Heart right ventricle (tissue), 16 donors: ENCODE measurements around the gene FOXP2. TPM values are rescaled to one million over a fixed set of nuclear protein-coding genes. Genes with fewer than 3 reads are reported as not detected.
A peak's percentile ranks its signal among the peaks of the same experiment; 100 is the strongest.
"Not testable (repeated sequence)": the region's sequence is repeated elsewhere in the genome, so short reads cannot be mapped to it uniquely, and the experiment has no call there.

Experiments
- ATAC-seq, 8 donors: fragments of 200-7000 bp; cut with Tn5 transposase; one replicate each; pipeline ENCODE4 v1.9.1; 2020; ENCODE audit warnings: mild to moderate bottlenecking in 8 of 8, moderate library complexity in 8 of 8, moderate number of reproducible peaks in 1 of 8
- DNase-seq, 2 donors: peaks; one replicate each; pipeline ENCODE4 v3.0.0-alpha.2; 2020
- H3K27ac ChIP-seq, 10 donors: fragments of 200-600 bp; sonication (generic) in 2 of 10; one replicate each; pipeline versions ENCODE4 v1.5.0 to v1.8.0; 2020 to 2022; ENCODE audit warnings: mild to moderate bottlenecking in 3 of 10
- H3K27me3 ChIP-seq, 7 donors: fragments of 200-600 bp; one replicate each; pipeline ENCODE4 v1.8.0; 2021 to 2022; ENCODE audit warnings: mild to moderate bottlenecking in 2 of 7
- H3K36me3 ChIP-seq, 9 donors: fragments of 200-600 bp; sonication (generic) in 1 of 9; one replicate each; pipeline versions ENCODE4 v1.5.0 to v1.8.0; 2020 to 2022; ENCODE audit warnings: mild to moderate bottlenecking in 2 of 9
- H3K4me1 ChIP-seq, 9 donors: fragments of 200-600 bp; sonication (generic) in 1 of 9; one replicate each; pipeline versions ENCODE4 v1.5.0 to v1.8.0; 2020 to 2022; ENCODE audit warnings: mild to moderate bottlenecking in 4 of 9
- H3K4me3 ChIP-seq, 10 donors: fragments of 200-600 bp; sonication (generic) in 2 of 10; one replicate each; pipeline versions ENCODE4 v1.5.0 to v1.8.0; 2020 to 2022; ENCODE audit warnings: mild to moderate bottlenecking in 7 of 10, moderate library complexity in 2 of 10
- H3K9me3 ChIP-seq, 11 donors: fragments of 200-600 bp in 10 of 11; sonication (generic) in 2 of 11; one replicate each; pipeline versions ENCODE4 v1.5.0 to v1.8.0; 2013 to 2022; ENCODE audit warnings: mild to moderate bottlenecking in 2 of 11, control low read depth in 1 of 11, moderate library complexity in 1 of 11
- CTCF ChIP-seq, 9 donors: fragments of 200-600 bp; sonication (generic) in 2 of 9; IDR thresholded peaks; one replicate each; pipeline versions ENCODE4 v1.5.0 to v1.8.0; 2021 to 2022; ENCODE audit warnings: antibody characterized with exemption in 9 of 9, mild to moderate bottlenecking in 5 of 9, moderate library complexity in 1 of 9
- WGBS, 2 donors: extraction: QIAGEN DNeasy Blood & Tissue Kit; methylation state at CpG; one replicate each; pipeline ENCODE4 v1.1.7; 2013; ENCODE audit warnings: inconsistent platforms in 1 of 2; 5-methylcytosine and 5-hydroxymethylcytosine counted together
- intact Hi-C, 10 donors: fragments of 100-400 bp; cut with DNase I; formaldehyde crosslinking; loops; one replicate each; pipeline versions ENCODE4 v1.11.1 to v1.14.2; 2022
- polyA plus RNA-seq, 2 donors: library from polyadenylated mRNA; stranded (reverse); fragments of 200-250 nt; gene quantifications; one replicate each; pipeline ENCODE4 v1.2.3, GENCODE V29; 2013
- total RNA-seq, 10 donors: library from RNA; stranded (reverse); fragmentation: NEBNext Ultra II Directional in 3 of 10; extraction: Animal tissue kit (Norgen Biotek cat#: 25700) in 3 of 10; gene quantifications; one replicate each; pipeline versions ENCODE4 v1.2.1 to v1.2.4, GENCODE V29; 2021 to 2023
- donor health status: Arrhythmogenic right ventricular cardiomyopathy.
- donor health status: ischemic (EF 13 %, LVEDD 7.1; RV severe dilation, severe dysfunction).
- donor health status: healthy with polysubstance abuse.
- donor health status: DM: no; HTN: yes; CAD: no.
- donor health status: DM: no; HTN: no; CAD: no.
- donor health status: ischemic (EF 25% LVEDD 6.9; RV normal size, moderate dysfunction).
- donor health status: ischemic (EF 25% LVEDD 5.7; RV mildly dilated, moderate dysfunction).
- donor health status: healthy.
- donor health status: DM: yes; HTN: yes; CAD: no.
- donor health status: Ischemic cardiomyopathy.
- donor health status: ischemic (EF 35%, LVEDD 5.7; RV mildly dilated, moderate dysfunction).
- donor health status: nonischemic (EF 11% LVEDD 7.7; RV severe dilation, severe dysfunction).
- donor health status: DM: yes; HTN: yes; CAD: no.
- donor health status: PGD.
- donor health status: ischemic (EF 29% LVEDD 5.4; RV normal size, mild dysfunction).
- donor health status: nonischemic (EF 23%, LVEDD 6.1; RV moderate dilation, normal function).

Gene FOXP2
- total and polyA plus RNA-seq, 12 donors: 0.16 to 4.7 (median 1.9) TPM

DNA sequence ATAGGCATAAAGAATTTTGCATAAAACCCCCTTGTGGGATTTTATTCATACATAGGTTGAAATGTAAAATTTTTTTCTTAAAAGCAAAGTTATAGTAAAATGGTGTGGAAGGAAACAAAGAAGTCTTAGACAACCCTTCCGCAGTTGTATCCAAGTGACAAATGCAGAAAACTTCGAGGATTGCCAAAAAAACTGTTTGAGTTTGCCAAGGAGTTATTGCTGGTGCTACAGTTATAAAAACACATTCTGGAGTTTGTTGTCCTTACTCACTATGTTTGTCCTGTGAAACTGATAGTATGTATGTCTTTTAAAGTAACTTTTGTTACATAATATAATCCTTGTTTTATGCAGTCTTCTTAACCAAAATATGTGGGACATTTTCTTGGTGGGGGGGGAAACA, 120.3 kb downstream of the FOXP2 start:
- Histone ChIP-seq H3K9me3 (no peaks in the 10 kb centered on the region), H3K27ac (no peak overlapping the region), H3K4me3 (no peak overlapping the region), H3K4me1 (no peaks in the 10 kb centered on the region), H3K27me3 (no peaks in the 10 kb centered on the region), H3K36me3 (no peaks in the 10 kb centered on the region)
- 49 to 57% methylated on average over 2 of the region's 2 CpGs for WGBS, 2 donors
- DNase-seq: no peak
- intact Hi-C loops: loop anchor here in 1 of 10 donors (10.0 kb wide), 1 partner anchor 450 kb away; no protein-coding TSS in a partner anchor
- no peak for ATAC-seq
- TF ChIP-seq CTCF (IDR thresholded peaks at IDR 0.05): no peak

DNA sequence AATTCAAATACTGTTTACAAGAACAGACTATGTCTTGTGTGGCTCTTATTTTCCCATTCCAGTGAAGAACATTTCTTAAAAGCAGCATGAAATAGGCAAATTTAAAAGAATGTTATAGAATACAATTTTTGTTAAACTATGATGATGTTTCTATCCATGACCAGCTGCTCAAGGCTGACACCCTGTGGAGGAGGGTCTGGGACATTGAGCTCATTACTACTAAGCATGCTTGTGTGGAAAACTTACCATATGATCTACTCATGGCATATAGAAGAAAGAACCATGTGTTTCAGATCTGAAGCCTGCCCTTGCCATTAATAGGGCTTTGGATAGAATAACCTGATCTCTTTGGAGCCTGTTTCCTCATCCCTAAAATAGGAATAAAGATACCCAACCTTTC, 125.0 kb downstream of the FOXP2 start:
- Histone ChIP-seq H3K9me3 (no peaks in the 10 kb centered on the region), H3K27me3 (no peaks in the 10 kb centered on the region), H3K36me3 (no peaks in the 10 kb centered on the region), H3K27ac (no peak overlapping the region), H3K4me3 (no peak overlapping the region), H3K4me1 (no peaks in the 10 kb centered on the region)
- ATAC-seq (no peak), DNase-seq (peak in 1 of 2 donors; percentile 4)
- intact Hi-C loops: loop anchor here in 1 of 10 donors (10.0 kb wide), 1 partner anchor 455 kb away; no protein-coding TSS in a partner anchor
- TF ChIP-seq CTCF (IDR thresholded peaks at IDR 0.05): peak in 6 of 9 donors; percentile 31 to 47 (median 37)

DNA sequence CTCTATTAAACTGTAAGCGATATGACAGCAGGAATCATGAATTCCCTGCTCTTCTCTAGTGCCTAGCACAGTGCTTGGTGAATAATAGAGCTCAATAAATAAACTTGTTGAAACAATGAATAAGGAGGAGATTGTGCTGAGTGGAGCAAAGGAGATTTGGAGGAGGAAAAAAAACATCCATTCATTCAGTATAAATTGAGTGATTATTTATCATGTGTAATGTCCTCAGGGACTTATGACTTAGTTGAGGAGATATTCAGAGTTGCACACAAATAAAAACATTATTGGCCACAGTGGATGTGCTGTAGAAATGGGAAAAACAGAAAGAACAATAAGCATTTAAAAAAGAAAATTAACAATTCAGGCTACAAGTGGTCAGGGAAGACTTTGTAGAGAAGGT, 125.7 kb downstream of the FOXP2 start:
- DNase-seq (no peak), ATAC-seq (no peak)
- TF ChIP-seq CTCF (IDR thresholded peaks at IDR 0.05): no peak
- Histone ChIP-seq H3K27me3 (no peaks in the 10 kb centered on the region), H3K27ac (no peak overlapping the region), H3K4me3 (no peak overlapping the region), H3K9me3 (no peaks in the 10 kb centered on the region), H3K36me3 (no peaks in the 10 kb centered on the region), H3K4me1 (no peaks in the 10 kb centered on the region)
- intact Hi-C loops: no loop called here
- 81 to 84% methylated on average over 1 of the region's 1 CpG for WGBS, 2 donors

- H3K9me3 ChIP-seq, ATAC-seq, H3K27me3 ChIP-seq, intact Hi-C loops, H3K4me3 ChIP-seq, H3K27ac ChIP-seq, H3K36me3 ChIP-seq, DNase-seq, H3K4me1 ChIP-seq: not testable (repeated sequence)
- WGBS, 2 donors: 94 to 96% methylated on average over 14 of the region's 14 CpGs
These were observed 132.7 kb downstream of the FOXP2 start for GRCh38 chr7:114547346-114547745.

DNA sequence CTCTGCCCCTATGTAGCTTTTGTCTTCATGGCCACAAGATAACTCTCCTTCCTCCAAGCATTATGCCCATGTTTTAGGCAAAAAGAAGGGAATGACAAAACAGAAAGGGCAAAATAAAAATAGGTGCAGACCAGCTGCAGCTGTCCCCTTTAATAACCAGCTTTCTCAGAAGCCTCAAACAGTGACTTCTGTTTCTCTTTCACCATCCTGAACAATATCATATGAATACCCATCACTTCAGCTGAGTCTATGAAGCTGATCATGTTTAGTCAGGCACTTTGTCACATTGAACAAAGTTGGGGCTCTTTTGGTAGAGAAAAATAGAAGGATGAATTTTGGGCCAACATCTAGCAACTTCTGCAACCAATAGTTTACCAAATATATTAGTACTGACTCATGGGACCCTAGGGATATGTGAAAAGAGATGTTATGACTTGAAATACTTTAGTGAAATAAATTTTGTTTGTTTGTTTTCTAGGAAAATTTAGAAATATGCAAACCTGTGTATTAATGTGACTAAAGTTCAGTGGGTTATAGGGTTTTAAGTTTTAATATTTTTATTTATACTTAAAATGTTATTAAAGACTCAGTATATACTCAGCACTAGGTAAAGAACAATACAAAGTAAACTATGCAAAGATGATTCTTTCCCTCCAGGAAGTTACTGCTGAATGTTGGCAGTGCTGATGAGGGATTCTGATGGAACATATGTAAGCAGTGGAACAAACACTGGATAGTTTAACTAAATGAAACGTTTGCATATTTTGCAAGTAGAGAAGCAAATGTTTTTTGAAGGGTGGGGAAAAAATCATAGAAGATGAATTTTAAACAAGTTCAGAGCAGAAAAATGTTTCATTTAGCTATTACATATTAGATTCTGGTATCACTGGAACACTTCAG, 133.7 kb downstream of the FOXP2 start:
- 30 to 39% methylated on average over 1 of the region's 1 CpG for WGBS, 2 donors
- intact Hi-C loops: no loop called here
- ATAC-seq (no peak), DNase-seq (no peak)
- no peaks in the 10 kb centered on the region for H3K4me1 ChIP-seq
- no peaks in the 10 kb centered on the region for H3K27me3 ChIP-seq
- no peak overlapping the region for H3K27ac ChIP-seq
- TF ChIP-seq CTCF (IDR thresholded peaks at IDR 0.05): no peak
- no peak overlapping the region for H3K4me3 ChIP-seq
- H3K9me3 ChIP-seq: no peaks in the 10 kb centered on the region
- no peaks in the 10 kb centered on the region for H3K36me3 ChIP-seq
